Activated CD4-positive, alpha-beta T cell treated with anti-CD3 and anti-CD28 coated beads, Interleukin-2, amount 50 U/mL, for 48 hours (primary cell): ENCODE data around the gene BRAP.
"Not testable (repeated sequence)": the region's sequence is repeated elsewhere in the genome, so short reads cannot be mapped to it uniquely, and the experiment has no call there.

Source experiments
- DNase-seq, 2 experiments: peaks; one replicate each; pipeline ENCODE4 v3.0.0-alpha.2; 2020

Gene BRAP

DNA sequence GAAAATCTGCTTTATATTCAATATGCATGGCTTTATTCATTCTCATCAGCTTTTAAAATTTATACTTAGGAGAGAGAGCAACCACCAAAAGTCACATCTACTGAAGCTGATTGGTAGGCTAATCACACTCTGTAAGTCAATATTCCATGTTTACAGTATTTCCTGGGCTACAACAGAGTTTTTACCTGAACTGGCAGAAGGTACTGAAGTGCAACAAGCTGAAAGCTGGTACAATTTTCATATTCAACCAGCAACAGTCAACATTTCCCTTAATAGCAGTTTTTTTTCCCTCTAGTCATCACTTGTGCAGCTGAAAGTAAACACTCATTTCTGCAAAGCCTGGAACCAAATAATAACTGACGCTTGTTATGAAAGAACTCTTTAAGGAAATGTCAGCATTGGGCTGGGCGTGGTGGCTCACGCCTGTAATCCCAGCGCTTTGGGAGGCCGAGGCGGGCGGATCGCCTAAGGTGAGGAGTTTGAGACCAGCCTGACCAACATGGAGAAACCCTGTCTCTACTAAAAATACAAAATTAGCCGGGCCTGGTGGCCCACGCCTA is 12.9 kb downstream of the BRAP start:
- DNase-seq, result no peak

DNA sequence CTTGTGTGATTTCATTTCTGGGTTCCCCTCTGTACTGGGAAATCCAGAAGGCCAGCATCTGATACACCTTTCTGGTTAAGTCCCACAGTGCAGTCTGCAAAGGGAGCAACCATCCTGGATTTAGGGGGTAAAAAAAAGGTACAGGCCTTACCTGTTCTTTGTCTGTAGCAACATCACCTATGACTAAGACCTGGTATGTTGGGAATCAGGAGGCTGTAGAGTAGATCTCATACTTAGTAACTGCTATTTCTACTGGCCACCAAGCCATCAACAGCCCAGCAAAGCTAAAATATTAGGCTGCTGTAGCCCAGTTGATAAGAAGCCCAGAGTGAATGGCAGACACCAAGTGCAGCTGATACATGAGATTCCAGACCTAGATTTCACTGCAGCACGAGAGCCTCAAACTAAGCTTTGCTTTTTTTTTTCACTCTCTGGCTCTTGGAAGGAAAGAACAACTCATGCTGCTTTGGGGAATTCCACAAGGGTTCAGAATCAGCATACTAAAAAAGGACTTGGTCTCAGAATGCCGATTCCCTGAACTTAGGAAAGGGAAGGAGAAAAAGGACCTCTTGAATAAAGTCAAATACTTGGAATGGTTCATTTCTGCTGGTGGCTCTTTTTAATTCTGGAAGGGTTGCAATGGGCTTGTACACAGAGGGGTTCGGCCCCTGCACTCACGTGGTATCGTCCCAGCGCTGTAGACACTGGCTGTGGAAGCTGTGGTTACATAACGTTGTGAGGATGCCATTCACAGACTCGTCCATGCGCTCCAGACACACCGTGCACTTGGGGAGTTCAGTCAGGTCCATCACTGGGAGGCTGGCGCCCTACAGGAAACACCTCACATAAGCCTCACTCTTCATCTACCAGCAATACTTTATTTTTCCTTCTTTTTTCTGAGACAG is 20.5 kb downstream of the BRAP start:
- DNase-seq, result no peak

DNA sequence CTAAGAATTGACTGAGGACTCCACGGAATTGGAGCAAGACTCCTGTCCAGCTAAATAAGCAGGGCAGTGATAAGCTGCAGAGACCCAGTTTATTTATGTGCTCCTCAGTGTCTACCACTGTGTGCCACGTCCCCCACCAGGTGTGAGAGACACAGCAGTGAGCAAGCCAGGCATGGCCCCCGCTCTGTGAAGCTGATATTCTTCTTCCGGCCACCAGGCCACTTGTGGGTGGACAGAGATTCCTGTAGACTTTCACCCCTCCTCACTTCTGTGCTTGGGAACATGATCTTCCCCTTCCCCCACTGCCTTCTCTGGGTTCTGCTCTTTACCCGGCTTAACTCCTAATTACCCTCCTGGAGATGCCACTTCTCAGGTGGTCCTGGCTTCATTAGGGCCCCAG is 21.3 kb downstream of the BRAP start:
- DNase-seq, result no peak

- no peak for DNase-seq
Measured at GRCh38 chr12:111656016-111656415, 29.7 kb downstream of the BRAP start.

DNA sequence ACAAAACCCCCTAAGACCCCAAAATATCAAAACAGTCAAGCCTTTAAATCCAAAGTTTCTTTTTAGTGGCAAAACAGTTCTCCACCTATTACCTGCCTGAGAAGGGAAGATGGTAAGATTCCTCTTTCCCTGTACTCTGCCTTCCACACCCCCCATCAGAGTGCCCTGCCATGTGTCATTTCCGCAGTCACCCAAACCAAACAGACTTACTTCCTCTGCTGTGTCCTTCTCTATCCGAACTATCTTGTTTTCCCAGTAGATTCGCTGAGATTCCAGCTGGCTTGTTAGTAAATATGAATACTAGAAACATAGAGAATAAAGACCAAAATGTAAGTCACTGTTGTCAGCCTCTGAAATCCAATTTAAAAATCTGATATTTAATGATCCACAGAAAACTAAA is 30.4 kb downstream of the BRAP start:
- DNase-seq, result no peak

- DNase-seq, result no peak
Measured at GRCh38 chr12:111653596-111653995, 32.2 kb downstream of the BRAP start.

DNA sequence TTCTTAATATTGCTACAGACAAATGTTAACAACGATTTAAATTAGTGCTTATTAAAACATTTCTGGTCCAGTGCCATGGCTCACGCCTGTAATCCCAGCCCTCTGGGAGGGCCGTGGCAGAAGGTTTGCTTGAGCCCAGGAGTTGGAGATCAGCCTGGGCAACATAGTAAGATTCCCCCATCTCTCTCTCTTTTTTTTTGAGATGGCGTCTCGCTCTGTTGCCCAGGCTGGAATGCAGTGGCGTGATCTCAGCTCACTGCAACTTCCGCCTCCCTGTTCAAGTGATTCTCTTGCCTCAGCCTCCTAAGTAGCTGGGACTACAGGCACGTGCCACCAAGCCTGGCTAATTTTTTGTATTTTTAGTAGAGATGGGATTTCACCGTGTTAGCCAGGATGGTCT is 33.2 kb downstream of the BRAP start:
- DNase-seq, result not testable (repeated sequence)

- DNase-seq, result no peak
Measured at GRCh38 chr12:111650912-111651311, 34.8 kb downstream of the BRAP start.

- no peak for DNase-seq
Measured at GRCh38 chr12:111645433-111645832, 40.3 kb downstream of the BRAP start.

GRCh38 chr12:111643427-111643826 is 42.3 kb downstream of the BRAP start:
- DNase-seq, result no peak

DNA sequence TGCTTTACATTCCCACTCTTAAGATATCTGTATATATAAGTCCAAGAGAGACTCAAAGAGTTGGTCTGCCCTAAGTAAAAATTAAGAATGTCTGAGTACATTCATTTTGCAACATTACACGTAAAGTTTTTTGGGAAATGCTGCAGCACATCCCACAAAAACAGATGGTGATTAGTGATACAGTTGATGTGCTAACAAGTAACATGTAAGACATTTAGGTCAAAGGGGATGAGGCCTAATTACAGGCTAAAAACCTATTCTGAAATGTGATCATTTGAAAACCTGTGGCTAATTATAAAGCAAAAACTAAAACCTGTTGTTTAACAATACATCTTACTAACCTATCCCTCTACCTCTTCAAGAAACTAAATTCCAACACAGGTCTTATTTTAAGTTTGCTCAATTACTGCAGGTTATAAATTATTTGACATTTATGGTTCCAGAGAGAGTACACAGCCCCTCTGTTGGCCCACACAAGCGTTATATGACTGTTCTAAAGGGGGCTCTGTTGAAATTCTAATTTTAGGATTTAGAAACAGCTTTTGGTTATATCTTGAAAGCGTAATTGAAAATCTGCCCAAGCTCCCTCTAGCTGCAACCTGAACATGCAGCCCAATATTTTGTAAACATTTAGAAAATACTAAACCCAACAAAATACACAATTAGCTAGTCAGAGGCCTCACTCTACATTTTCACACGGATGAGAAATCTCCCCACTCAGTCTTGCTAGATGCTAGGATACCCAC is 42.9 kb downstream of the BRAP start:
- no peak for DNase-seq

DNA sequence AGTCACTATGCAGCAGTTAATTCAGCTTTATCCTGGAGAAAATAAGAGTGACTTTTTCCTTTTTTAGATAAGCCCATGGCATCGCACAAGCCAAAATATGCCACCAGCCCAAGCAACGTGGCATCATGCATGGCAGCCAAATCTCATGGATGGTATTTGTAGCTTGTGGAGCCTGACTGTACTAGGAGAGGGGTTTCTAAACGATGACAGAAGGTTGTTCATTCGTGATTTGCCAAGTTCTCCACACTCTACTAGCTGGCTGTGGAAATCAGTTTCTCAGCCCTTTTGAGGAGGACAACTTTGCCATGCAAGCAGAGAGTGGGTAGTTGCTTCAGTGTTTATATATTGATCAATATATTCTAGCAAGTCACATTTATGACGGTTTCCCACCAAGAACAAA is 45.2 kb downstream of the BRAP start:
- DNase-seq, result no peak

GRCh38 chr12:111638556-111638955 is 47.2 kb downstream of the BRAP start:
- no peak for DNase-seq

GRCh38 chr12:111636209-111636945 is 49.4 kb downstream of the BRAP start:
- DNase-seq, result no peak

- DNase-seq, result no peak
Measured at GRCh38 chr12:111635524-111635923, 50.2 kb downstream of the BRAP start.

- DNase-seq, result no peak
Measured at GRCh38 chr12:111628505-111629260, 57.1 kb downstream of the BRAP start.

DNA sequence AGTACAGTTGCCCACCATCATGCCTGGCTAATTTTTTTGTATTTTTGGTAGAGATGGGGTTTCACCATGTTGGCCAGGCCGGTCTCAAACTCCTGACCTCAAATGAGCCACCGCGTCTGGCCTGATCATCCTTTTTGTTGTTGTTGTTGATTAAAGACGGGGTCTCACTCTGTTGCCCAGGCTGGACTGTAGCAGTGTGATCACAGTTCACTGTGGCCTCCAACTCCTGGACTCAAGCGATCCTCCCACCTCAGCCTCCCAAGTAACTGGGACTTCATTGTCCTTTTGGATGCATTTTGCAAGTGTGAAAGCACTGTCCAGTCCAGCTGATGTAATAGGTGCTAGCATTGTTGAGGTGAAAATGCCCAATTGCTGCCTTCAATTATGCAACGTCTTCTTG is 59.5 kb downstream of the BRAP start:
- no peak for DNase-seq

- no peak for DNase-seq
Measured at GRCh38 chr12:111624540-111624939, 61.2 kb downstream of the BRAP start.

GRCh38 chr12:111617841-111618240 is 67.9 kb downstream of the BRAP start:
- DNase-seq, result not testable (repeated sequence)

DNA sequence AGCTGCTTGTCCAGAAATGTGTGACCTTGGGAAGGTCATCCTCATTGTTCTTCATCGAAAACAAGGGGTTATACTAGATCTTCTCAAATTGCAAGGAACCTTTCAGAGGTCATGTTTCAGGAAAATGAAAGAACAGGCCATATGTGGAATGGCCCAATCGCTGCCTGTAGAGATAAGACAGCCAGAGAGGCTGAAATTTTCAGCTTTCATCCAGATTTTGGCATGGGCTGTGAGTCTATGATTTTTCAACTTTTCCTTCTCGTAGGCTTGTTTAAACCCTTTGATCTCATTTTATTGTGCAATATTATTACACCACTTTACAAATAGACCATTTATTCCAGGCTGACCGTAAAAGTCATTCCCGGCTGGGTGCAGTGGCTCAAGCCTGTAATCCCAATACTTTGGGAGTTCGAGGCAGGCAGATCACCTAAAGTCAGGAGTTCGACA is 69.6 kb downstream of the BRAP start:
- no peak for DNase-seq

- no peak for DNase-seq
Measured at GRCh38 chr12:111607239-111607638, 78.5 kb downstream of the BRAP start.

DNA sequence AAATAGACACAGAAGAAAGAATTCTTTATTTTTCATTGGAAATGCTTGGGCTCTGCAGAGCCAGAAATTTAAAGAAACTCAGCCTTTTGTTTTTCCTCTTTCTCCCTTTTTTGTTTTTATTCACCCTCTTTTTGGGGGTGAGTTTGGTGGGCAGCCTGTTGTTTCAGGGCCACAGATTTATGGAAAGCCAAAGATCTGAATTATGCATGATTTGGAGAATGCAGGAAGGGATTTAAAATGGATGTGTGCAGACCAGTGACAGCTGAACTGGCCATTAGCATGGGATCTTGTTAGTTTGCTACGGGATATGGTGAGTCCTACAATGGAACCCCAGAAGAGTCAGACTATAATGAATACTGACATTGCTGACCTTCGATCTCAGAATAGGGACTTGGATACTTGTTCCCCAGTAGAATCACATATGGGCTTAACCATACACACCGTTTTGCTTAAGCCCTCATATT is 79.0 kb downstream of the BRAP start:
- DNase-seq, result no peak
